Loucy (cell line): Measurements from ENCODE around the gene GRIP2.

Experiments used
- H2AFZ ChIP-seq: fragments of 200-600 bp; sonication (generic); 2 replicates; pipeline ENCODE4 v1.6.0; 2016; ENCODE audit warnings: antibody characterized with exemption, mild to moderate bottlenecking, low read length, moderate library complexity
- H3F3A ChIP-seq: fragments of 200-600 bp; 2 replicates; pipeline ENCODE4 v1.6.0; 2016; ENCODE audit warnings: antibody characterized with exemption, low read depth, mild to moderate bottlenecking
- H3K27me3 ChIP-seq: fragments of 200-600 bp; sonication (generic); 2 replicates; pipeline ENCODE4 v1.6.1; 2014; ENCODE audit warnings: low read length, mild to moderate bottlenecking; ENCODE audit not compliant: insufficient read depth, poor library complexity, severe bottlenecking
- H3K36me3 ChIP-seq: fragments of 200-600 bp; sonication (generic); 2 replicates; pipeline ENCODE4 v1.6.1; 2016; ENCODE audit warnings: low read length; ENCODE audit not compliant: insufficient read depth
- H3K4me1 ChIP-seq: fragments of 200-600 bp; sonication (generic); 2 replicates; pipeline ENCODE4 v1.5.1; 2014; ENCODE audit warnings: low read length, mild to moderate bottlenecking; ENCODE audit not compliant: insufficient read depth, poor library complexity, severe bottlenecking
- H3K4me2 ChIP-seq: fragments of 200-600 bp; sonication (generic); 2 replicates; pipeline ENCODE4 v1.6.0; 2014; ENCODE audit warnings: antibody characterized with exemption, low read length, low read depth, mild to moderate bottlenecking; ENCODE audit not compliant: poor library complexity, severe bottlenecking
- H3K4me3 ChIP-seq: fragments of 200-600 bp; sonication (generic); 2 replicates; pipeline ENCODE4 v1.5.1; 2014; ENCODE audit warnings: low read length, mild to moderate bottlenecking, mixed read lengths; ENCODE audit not compliant: poor library complexity, severe bottlenecking
- H3K79me2 ChIP-seq: fragments of 200-600 bp; sonication (generic); 2 replicates; pipeline ENCODE4 v1.6.1; 2014; ENCODE audit warnings: low read length; ENCODE audit not compliant: insufficient read depth
- H3K9ac ChIP-seq: fragments of 200-600 bp; sonication (generic); 2 replicates; pipeline ENCODE4 v1.6.0; 2014; ENCODE audit warnings: mild to moderate bottlenecking, low read depth, low read length, moderate library complexity; ENCODE audit not compliant: poor library complexity, severe bottlenecking
- H3K9me2 ChIP-seq: fragments of 200-600 bp; sonication (generic); replicated peaks from 2 replicates; pipeline ENCODE4 v1.6.1; 2016; ENCODE audit warnings: low read depth, low read length, mixed read lengths
- H3K9me3 ChIP-seq: fragments of 200-600 bp; sonication (generic); 2 replicates; pipeline ENCODE4 v1.6.1; 2014; ENCODE audit warnings: mild to moderate bottlenecking, antibody characterized with exemption, low read length, low read depth; ENCODE audit not compliant: insufficient read depth
- H4K20me1 ChIP-seq: fragments of 200-600 bp; sonication (generic); 2 replicates; pipeline ENCODE4 v1.6.0; 2014; ENCODE audit warnings: antibody characterized with exemption, low read length, mild to moderate bottlenecking; ENCODE audit not compliant: insufficient read depth, poor library complexity, severe bottlenecking
- EZH2phosphoT487 ChIP-seq: fragments of 200-600 bp; IDR thresholded peaks from 2 replicates; pipeline ENCODE4 v1.6.1; 2018; ENCODE audit warnings: antibody characterized with exemption, mild to moderate bottlenecking, moderate library complexity, borderline replicate concordance
- TF ChIP-seq, protein P1 (sequence below): fragments of 200-600 bp; sonication (generic); conservative IDR thresholded peaks from 2 replicates; pipeline ENCODE4 v1.5.1; 2014; ENCODE audit warnings: mild to moderate bottlenecking, antibody characterized with exemption, low read length

The GRIP2 gene

DNA sequence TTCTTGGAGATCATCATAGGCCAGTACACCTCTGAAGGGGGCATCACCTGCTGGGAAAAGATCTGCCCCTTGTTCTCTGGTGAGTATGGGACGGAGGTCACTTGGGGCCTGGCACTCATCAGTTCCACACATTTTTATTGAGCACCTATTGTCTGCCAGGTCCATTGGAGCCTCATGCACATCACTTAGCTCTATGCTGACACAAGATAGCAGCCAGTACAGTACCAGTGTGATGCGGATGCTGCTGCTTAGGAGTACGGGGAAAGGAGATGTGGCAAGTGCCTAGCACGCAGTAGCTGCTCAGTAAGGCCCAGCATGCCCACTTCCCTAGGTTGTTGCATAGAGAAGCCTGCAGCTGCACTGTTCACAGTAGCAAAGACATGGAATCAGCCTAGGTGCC lies 94.4 kb downstream of the GRIP2 start:
- Histone ChIP-seq H3K9me3 (no peaks in the 10 kb centered on the region), H3K36me3 (peaks cover 67% of the 10 kb centered on the region), H3K4me3 (no peak overlapping the region), H3K27me3 (no peaks in the 10 kb centered on the region), H3K9me2 (no peaks in the 10 kb centered on the region), H3K4me1 (no peaks in the 10 kb centered on the region), H4K20me1 (no peaks in the 10 kb centered on the region), H3K79me2 (peaks cover 17% of the 10 kb centered on the region; the same call in 1 of the 2 replicates), H3F3A (no peaks in the 10 kb centered on the region), H3K4me2 (no peak overlapping the region), H3K9ac (no peak overlapping the region), H2AFZ (no peak overlapping the region)
- TF ChIP-seq EZH2phosphoT487 = no peak
- TF ChIP-seq, protein P1, sequence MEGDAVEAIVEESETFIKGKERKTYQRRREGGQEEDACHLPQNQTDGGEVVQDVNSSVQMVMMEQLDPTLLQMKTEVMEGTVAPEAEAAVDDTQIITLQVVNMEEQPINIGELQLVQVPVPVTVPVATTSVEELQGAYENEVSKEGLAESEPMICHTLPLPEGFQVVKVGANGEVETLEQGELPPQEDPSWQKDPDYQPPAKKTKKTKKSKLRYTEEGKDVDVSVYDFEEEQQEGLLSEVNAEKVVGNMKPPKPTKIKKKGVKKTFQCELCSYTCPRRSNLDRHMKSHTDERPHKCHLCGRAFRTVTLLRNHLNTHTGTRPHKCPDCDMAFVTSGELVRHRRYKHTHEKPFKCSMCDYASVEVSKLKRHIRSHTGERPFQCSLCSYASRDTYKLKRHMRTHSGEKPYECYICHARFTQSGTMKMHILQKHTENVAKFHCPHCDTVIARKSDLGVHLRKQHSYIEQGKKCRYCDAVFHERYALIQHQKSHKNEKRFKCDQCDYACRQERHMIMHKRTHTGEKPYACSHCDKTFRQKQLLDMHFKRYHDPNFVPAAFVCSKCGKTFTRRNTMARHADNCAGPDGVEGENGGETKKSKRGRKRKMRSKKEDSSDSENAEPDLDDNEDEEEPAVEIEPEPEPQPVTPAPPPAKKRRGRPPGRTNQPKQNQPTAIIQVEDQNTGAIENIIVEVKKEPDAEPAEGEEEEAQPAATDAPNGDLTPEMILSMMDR = no peak

DNA sequence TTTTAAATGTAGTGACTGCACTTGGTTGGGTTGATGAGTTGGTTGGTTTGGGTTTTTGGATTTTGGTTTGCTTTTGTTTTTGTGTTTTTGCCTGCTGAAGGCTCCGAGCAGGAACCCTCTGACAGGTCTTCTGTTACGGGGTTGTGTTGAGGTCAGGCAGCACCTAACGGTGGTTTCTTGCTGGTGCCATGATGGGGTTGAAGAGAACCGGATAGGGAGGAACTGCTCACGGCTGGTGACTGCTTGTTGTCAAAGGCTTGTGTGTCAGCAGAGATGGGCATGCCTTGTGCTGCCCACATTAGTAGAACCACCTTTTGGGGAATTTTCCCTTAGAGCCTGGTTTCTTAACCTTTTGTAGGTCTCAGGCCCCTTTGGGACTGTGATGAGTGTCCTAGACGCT lies 95.8 kb downstream of the GRIP2 start:
- Histone ChIP-seq H3K9ac (no peak overlapping the region), H3K4me3 (no peak overlapping the region), H3F3A (no peaks in the 10 kb centered on the region), H3K9me2 (no peaks in the 10 kb centered on the region), H4K20me1 (peaks cover 5% of the 10 kb centered on the region), H2AFZ (no peak overlapping the region), H3K27me3 (no peaks in the 10 kb centered on the region), H3K36me3 (peaks cover 56% of the 10 kb centered on the region), H3K4me1 (peaks cover 5% of the 10 kb centered on the region), H3K9me3 (no peaks in the 10 kb centered on the region), H3K4me2 (no peak overlapping the region), H3K79me2 (peaks cover 29% of the 10 kb centered on the region; the same call in 1 of the 2 replicates)
- TF ChIP-seq, protein P1 = no peak
- no peak for TF ChIP-seq EZH2phosphoT487

- Histone ChIP-seq H2AFZ (no peak overlapping the region), H4K20me1 (peaks cover 9% of the 10 kb centered on the region), H3F3A (no peaks in the 10 kb centered on the region), H3K27me3 (no peaks in the 10 kb centered on the region), H3K4me2 (no peak overlapping the region), H3K9ac (no peak overlapping the region), H3K4me3 (no peak overlapping the region), H3K9me3 (no peaks in the 10 kb centered on the region), H3K79me2 (peaks cover 44% of the 10 kb centered on the region; the same call in 1 of the 2 replicates), H3K4me1 (peaks cover 7% of the 10 kb centered on the region), H3K36me3 (peaks cover 32% of the 10 kb centered on the region; the same call in 1 of the 2 replicates), H3K9me2 (no peaks in the 10 kb centered on the region)
- TF ChIP-seq, protein P1 = no peak
- no peak for TF ChIP-seq EZH2phosphoT487
These were observed 98.2 kb downstream of the GRIP2 start for GRCh38 chr3:14441920-14442300.
